Esophagus mucosa (tissue), 1 donor: Measurements from ENCODE around the gene KLHDC1. TPM values are rescaled to one million over a fixed set of nuclear protein-coding genes. Genes with fewer than 3 reads are reported as not detected.
"Not testable (repeated sequence)": the region's sequence is repeated elsewhere in the genome, so short reads cannot be mapped to it uniquely, and the experiment has no call there.

ENCODE experiments used
- ATAC-seq: fragments of 200-7000 bp; cut with Tn5 transposase; one replicate; pipeline ENCODE4 v1.9.1; 2020
- total RNA-seq: library from RNA; stranded (reverse); gene quantifications from one replicate; pipeline ENCODE4 v1.2.4, GENCODE V29; 2023
- donor health status: DM: yes; HTN: yes; CAD: no.

The KLHDC1 gene
- total RNA-seq = 1.5 TPM

- ATAC-seq = peak; percentile 77
Observed at GRCh38 chr14:49692811-49693734, at the start of gene KLHDC1. Gene KLHDC1 (plus strand): TSS chr14:49693120. CDS start chr14:49693195, 75 bp downstream.

GRCh38 chr14:49653508-49653907 lies 39.4 kb upstream of the KLHDC1 start:
- no peak for ATAC-seq

- no peak for ATAC-seq
Observed at GRCh38 chr14:49654511-49654910, 38.4 kb upstream of the KLHDC1 start.

- ATAC-seq = peak; percentile 70
Observed at GRCh38 chr14:49657500-49657899, 35.4 kb upstream of the KLHDC1 start.

GRCh38 chr14:49659526-49660455 lies 33.1 kb upstream of the KLHDC1 start:
- ATAC-seq = peak; percentile 63

- no peak for ATAC-seq
Observed at GRCh38 chr14:49670475-49670874, 22.4 kb upstream of the KLHDC1 start.

- ATAC-seq = no peak
Observed at GRCh38 chr14:49673586-49673985, 19.3 kb upstream of the KLHDC1 start.

- no peak for ATAC-seq
Observed at GRCh38 chr14:49677643-49678042, 15.3 kb upstream of the KLHDC1 start.

- peak; percentile 78 for ATAC-seq
Observed at GRCh38 chr14:49679271-49679670, 13.6 kb upstream of the KLHDC1 start.

- ATAC-seq = no peak
Observed at GRCh38 chr14:49686425-49686824, 6.5 kb upstream of the KLHDC1 start.

- ATAC-seq = peak; percentile 75
Observed at GRCh38 chr14:49687942-49688700, 4.8 kb upstream of the KLHDC1 start, which contains the start of gene POLE2. Gene POLE2 (minus strand): TSS chr14:49688214. CDS start chr14:49688203, 11 bp downstream.

- ATAC-seq = no peak
Observed at GRCh38 chr14:49688701-49689030, 4.3 kb upstream of the KLHDC1 start.

GRCh38 chr14:49691031-49691430 lies 1.9 kb upstream of the KLHDC1 start:
- ATAC-seq = no peak

GRCh38 chr14:49692193-49692757 lies 645 bp upstream of the KLHDC1 start:
- no peak for ATAC-seq

GRCh38 chr14:49693735-49694124 lies 810 bp downstream of the KLHDC1 start:
- ATAC-seq = not testable (repeated sequence)

- ATAC-seq = no peak
Observed at GRCh38 chr14:49702725-49703124, 9.8 kb downstream of the KLHDC1 start.

- no peak for ATAC-seq
Observed at GRCh38 chr14:49703965-49704364, 11.0 kb downstream of the KLHDC1 start.

- not testable (repeated sequence) for ATAC-seq
Observed at GRCh38 chr14:49704471-49704870, 11.6 kb downstream of the KLHDC1 start.

- ATAC-seq = not testable (repeated sequence)
Observed at GRCh38 chr14:49710993-49711392, 18.1 kb downstream of the KLHDC1 start.

- no peak for ATAC-seq
Observed at GRCh38 chr14:49720744-49721143, 27.8 kb downstream of the KLHDC1 start.

- ATAC-seq = not testable (repeated sequence)
Observed at GRCh38 chr14:49721733-49722435, 29.0 kb downstream of the KLHDC1 start.
